NCI-H1436 treated with DMSO at 0.1 percent for 48 hours (cell line): ENCODE measurements around the gene ARMH4.

Source experiments
- DNase-seq: peaks from one replicate; lab custom pipeline; 2025; lab: John Stamatoyannopoulos, UW

The ARMH4 gene

GRCh38 chr14:57960946-57961785 is 190.8 kb downstream of the ARMH4 start:
- no peak for DNase-seq

GRCh38 chr14:57957441-57957840 is 194.6 kb downstream of the ARMH4 start:
- no peak for DNase-seq
